Measurements from ENCODE around the gene CCL27.
A peak's percentile ranks its signal among the peaks of the same experiment; 100 is the strongest.

CCL27 gene

DNA sequence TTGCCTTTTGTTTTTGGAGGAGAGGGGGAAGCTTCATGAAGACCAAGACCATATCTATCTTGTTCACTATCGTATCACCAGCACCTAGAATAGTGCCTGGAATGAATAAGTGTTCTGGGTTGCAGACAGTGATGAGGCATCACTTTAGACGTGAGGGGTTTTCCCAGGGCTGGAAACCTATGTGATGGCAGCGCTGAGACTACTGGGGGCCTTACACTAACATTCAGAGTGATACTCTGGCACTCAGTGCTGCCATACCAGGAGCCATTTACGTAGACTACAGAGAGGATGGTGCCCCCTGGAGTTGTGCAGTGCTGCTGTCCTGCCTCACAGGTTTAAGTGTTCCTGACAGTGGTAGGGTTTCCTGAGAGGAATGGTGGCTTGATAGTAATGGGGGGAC is 21.7 kb upstream of the CCL27 start:
- DNase-seq = peak; percentile 17

DNA sequence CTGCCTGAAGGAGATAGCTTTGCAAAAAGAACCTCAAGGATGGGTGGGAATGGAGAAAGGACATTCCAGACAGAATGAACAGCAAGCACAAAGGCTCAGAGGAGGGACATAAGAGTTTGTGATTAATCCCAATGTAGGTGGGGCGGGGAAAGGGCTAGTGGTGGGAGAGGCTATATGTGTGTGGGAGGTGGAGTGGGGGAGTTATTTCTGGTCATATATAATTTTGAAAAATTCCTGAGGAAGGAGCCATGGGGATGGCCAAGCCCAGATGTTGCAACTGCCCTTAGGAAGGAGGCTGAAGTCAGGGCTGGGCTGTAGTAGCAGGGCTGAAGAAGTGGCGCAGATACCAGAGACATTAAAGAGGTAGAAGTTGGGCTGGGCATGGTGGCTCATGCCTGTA is 13.4 kb upstream of the CCL27 start:
- DNase-seq = no peak

DNA sequence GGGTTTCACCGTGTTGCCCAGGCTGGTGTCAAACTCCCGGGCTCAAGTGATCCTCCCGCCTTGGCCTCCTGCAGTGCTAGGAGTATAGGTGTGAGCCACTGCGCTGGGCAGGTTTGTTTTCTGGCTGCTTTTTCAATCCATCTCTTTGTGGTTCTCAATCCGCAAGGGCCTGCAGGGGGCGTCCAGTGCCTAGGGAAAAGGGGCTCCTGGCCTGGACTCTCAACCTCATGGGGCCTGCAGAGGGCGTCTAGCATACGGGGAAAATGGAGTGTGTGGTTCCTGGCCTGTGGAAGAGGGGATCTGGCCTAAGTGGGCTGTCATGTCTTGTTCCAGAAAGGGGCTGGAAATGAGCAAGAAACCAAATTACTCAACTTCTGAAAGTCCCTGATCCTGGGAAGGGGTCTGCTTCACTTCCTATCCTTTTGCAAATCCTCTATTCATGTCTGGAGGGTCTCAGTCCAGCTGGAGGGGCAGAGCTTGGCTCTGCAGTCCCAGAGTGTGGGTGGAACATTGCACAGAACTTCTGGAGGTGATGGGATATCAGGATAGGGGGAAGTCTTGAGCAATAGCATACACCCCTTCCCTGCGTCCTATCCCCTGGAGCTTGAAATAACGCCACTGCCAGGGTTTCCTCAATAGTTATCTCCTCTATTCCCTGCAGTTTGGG is 12.7 kb upstream of the CCL27 start:
- DNase-seq = peak; percentile 23

DNA sequence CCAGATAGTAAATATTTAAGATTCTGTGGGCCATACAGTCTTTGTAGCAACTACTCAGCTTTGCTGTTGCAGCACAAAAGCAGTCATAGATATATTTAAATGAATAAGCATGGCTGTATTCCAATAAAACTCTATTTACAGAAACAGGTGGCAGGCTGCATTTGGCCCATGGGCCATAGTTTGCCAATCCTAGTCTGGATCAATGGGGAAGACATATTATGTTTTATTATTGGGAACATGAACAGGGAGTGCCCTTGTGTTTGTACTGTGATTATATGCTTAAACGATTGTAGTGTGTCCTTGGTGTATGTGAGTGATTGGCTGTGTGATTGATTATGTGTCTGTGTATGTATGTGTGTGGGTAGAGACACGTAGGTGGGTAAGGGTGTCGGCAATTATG is 12.0 kb upstream of the CCL27 start:
- DNase-seq = no peak

DNA sequence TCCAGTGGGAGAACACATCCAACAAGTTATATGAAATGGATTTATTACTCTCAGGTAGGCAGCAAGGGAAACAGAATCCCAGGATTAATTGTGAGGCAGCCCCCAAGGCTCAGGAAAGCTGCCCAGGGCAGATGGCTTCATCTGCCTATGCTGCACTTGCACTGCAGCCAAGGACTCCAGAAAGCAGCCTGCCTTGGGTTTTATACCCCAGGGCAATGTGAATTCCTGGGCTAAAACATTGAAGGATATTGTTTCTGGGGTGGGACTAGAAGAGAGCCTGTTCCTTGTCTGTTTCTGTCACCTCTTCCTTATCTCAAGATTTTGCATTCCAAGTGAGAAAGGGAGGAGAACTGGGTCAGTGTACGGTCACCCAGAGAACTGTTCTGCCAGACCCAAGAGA is 8.8 kb upstream of the CCL27 start:
- no peak for DNase-seq

DNA sequence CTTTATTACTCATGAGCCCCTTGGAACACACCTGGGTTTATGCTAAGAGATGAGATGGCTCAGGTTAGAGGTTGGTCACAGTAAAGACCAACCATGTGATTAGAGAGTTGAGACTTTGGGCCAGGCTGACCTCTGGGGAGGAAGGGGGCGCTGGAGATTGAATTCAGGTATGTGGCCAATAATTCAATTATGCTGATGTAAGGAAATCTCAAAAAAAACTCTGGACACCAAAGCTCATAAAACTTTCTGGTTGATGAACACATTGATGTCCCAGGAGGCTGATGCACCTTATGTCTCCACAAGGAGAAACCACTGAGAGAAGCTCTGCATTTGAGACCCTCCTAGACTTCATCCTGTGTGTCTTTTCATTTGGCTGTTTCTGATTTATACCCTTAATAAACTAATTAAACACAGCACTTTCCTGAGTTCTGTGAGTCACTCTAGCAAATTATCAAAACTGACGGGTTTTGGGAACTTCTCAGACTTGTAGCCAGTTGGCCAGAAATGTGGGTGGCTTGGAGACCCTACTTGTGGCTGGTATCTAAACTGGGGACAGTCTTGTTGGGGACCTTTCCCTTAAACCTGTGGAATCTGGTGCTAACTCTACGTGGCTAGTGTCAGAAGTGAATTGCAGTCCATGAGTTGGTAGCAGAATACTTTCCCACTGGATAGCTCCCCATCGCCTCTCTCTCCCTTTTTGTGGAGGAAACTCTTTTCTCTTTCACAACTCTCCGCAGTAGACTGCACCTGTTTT is 7.5 kb upstream of the CCL27 start:
- DNase-seq = no peak

DNA sequence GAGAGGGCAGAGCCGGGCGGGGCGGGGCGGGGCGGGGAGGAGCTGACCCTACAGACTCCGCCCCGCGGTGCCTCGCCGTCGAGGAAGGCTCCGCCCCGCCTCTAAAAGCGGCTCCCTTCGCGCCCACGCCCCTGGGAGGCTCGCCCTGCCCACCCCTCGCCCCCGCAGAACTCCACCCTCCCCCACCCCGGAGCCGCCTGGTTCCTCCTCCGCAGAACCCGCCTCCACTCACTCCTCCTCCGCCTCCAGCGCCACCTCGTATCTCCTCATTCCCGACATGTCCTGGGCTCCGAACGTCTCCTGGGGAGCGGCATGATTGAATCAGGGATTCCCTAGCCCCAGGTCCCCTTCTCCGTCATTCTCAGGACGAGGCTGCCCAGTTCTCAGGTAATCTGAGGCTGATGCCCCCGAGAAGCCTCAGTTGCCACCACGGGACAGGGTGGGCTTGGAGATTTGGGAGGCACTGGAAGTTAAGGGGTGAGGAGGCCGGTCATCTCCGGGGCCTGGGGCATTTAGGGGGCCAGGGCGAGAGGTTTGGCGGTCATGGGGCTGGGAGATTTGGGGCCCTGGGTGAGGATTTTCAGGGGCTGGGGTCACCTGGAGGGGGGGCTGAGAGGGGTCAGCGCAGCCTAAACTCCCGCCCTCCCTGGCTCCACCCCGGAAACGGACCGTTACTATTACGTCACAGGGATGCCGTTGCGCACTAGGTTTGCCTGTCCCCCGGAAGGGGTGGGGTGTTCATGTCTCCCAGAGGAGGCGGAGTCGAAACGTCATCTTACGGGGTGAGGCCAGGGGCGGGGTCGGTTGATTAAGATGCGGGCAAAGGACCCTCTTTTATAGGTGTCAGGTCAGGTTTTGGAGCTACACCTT is 3.2 kb upstream of the CCL27 start:
- peak; percentile 81 for DNase-seq

DNA sequence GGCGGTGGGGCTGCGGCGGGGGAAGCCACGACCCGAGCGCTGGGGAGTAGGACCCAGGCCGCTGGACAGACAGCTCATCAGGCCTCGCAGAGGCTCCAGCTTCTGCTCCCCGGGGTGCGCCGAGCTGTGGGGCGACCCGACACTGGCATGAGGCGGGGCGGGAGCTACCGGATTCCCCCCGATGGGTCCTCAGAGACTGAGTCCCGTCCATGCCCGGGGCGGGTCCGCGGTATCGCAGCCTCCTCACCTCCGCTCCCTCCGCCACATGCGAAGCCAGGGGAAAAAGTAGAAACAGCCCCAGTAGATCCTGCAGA is 2.6 kb upstream of the CCL27 start:
- no peak for DNase-seq

DNA sequence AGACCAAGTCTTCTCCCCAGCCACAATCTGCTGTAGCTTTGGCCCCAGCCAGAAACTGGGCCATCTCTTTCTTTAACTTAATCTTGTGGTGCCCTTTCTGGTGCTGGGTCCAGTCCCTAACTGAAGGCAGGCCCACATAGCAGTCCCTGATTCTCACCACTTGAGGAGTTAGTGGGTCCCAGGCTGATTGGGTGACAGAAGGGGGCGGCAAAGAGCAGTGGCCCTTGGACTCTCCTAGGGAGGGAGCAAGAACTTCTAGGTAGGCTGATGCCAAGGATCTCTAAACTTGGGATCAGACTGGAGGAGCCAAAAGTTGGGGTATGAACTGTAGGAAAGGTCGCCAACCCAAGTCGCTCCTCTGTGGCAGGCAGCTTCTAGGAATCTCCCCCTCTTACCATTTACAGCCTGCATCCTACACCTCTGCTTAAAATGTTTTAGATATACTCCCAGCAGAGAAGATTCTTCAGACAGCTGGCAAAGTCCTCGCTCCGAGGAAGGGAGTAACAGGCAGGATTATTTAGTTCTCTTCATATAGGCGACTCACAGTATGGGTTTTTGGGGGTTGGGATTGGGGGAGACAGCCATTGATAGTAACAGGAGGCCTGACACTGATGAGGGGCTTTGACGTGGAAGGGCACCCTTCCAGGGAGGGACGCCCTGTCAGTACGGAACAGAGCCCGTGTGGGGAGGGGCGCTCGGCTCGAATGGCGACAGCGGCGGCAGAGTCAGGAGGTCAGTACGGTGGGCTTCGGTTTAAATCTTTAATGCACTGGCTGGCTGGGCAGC is 2.0 kb upstream of the CCL27 start:
- peak; percentile 56 for DNase-seq

DNA sequence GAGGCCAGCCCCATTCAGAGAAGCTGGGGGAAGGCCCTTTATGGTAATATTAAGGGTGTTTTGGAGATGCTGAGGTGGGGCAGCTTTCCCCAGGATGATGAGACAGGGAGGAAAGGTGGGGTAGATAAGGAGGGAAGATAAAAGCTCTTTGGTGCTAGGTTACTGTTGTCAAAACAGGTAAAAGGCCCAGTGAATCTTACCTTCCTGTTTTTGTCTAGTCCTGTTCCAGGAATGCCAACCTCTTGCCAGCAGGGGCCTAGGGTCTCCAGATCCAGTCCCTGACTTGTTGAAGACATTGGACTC is 797 bp upstream of the CCL27 start:
- no peak for DNase-seq

DNA sequence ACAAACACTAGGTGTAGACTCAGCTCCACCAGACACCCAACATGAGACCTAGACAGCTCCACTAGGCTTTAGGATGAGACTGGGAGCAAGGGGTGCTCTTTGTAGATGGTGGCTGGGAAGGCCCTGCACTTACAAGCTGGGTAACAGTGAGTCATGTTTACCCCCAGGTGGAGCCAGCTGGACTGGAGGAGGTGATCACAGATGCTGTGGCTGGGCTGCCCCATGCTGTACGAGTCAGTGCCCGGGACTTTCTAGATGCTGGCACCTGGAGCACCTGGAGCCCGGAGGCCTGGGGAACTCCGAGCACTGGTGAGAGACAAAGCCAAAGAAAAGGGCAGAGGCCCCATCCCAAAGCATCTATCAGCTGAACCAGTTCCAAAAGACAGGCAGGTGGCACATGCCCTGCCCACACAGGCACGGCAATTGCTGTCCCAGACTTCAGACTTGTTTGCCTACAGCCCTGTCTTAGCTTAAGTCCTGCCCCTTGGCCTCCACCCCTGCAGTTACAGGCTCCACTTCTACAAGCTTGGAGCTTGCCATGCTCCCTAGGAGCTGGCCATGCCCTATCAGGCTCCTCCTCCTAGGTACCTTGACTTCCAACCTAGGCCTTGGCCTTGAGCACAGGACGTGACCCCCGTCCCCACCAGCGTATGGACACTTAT is 2.7 kb downstream of the CCL27 start:
- no peak for DNase-seq

DNA sequence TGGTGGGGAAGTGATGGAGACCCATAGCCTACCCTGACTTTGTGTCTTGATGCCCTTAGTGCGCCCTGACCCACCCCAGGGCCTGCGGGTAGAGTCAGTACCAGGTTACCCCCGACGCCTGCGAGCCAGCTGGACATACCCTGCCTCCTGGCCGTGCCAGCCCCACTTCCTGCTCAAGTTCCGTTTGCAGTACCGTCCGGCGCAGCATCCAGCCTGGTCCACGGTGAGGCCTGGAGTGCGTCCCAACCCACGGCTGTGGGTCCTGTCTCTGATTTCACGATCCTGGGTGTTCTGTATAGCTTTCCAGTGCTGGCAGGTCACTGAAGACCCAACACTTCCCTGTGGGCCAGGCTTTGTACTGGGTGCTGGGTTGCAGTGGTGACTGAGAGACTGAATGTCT is 4.0 kb downstream of the CCL27 start:
- DNase-seq = no peak

DNA sequence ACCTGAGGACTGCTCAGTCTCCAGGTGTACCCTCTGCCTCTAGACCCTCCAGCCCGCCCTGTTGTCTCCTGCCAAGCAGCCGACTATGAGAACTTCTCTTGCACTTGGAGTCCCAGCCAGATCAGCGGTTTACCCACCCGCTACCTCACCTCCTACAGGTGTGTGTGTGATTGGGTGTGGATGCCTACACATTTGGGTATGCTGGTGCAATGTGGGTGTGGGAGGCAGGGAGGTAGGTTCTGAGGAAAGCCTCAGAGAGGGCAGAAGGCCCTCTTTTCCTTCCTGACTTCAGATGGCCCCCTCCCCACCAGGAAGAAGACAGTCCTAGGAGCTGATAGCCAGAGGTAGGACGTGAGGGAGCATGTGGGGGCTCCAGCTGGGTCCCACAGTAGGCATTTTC is 5.5 kb downstream of the CCL27 start:
- no peak for DNase-seq

DNA sequence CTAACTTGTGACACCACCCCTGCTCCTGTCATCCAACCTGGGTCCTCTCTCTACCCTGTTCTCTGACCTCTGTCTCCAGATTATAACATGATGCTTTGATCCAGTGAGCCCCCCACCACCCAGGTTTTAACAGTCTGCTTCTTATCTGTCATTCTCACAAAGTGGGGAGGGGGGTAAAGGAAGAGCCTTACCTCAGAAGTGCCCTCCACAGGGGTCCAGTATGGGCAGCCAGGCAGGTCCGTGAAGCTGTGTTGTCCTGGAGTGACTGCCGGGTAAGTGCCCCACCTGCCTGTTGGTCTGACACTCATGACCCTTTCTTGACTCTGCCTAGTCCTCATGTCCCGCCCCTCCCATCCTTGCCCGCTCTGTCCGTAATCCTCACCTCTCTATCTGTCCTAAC is 7.1 kb downstream of the CCL27 start:
- no peak for DNase-seq

DNA sequence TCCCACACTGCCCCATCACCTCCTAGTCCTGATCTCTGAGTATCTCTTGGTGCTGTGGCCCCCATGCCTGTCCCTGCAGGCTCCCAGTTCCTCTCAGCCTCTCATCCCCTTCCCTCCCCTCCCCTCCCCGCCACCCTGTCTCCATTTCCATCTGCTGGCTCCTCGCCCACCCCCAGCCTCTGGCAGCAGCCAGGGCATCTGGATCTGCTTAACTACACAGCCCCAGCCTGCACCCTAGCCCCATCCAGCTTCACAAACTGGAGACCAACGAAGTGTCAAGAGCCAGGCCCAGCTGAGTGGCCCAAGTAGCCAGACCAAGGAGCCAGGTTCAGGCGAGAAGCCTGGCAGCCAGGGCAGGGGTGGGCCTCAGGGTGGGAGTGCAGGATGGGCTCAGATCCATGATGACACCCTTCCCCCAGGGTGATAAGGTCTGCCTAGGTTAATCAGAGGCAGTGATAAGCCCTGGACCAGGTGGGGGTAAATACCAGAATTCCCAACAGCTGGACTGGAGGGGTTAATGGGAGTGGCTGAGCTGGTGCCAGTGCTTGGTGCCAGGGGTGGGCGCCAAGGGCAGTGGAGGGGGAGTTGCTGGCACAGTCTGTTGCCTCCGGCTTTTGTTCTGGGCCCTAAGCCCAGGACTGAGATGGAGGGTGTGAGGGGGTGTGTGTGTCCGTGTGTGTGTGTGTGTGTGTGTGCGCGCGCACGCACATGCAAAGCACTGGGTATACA is 8.0 kb downstream of the CCL27 start:
- no peak for DNase-seq

DNA sequence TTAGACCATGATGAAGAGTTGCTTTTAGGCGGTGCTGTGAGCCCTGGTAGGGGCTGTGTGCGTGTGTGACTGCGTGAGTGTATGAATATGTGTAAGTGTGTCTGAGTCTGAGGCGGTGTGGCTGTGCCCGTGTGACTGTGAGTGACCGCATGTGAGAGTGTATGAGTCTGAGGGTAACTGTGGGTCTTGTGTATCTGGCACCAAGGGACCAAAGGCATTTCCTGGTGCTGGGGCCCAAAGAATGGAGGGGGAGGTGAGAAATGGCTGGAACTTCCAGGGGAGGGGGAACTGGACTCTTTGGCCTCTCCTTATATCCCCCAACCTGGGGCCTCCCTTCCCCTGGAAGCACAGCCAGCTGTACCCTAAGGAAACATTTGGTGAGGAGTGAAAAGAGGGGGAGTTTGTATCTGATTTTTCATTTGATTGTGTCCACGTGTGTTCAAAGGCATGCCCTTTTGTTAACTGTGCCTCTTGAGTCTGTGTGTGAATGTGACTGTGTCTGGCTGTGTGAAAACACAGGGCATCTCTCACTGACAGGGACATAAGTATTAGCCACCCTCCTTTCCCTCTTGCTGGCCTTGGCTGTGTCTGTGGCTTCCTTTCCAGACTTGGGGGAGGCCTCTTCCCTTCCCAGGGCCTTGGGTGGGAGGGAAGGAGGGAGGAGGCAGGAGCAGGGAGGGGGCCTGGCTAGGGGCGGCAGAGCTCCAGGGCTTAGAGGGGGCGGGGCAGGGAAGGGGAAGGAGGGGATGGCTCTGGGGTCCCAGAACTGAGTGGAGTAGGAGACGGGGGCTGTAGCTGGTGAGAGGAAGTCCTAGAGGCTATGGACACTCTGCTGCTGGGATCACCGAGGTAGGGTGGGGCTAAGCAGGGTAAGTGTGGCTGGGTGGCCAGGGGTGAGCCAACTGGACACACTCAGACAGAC is 9.0 kb downstream of the CCL27 start:
- DNase-seq = no peak

DNA sequence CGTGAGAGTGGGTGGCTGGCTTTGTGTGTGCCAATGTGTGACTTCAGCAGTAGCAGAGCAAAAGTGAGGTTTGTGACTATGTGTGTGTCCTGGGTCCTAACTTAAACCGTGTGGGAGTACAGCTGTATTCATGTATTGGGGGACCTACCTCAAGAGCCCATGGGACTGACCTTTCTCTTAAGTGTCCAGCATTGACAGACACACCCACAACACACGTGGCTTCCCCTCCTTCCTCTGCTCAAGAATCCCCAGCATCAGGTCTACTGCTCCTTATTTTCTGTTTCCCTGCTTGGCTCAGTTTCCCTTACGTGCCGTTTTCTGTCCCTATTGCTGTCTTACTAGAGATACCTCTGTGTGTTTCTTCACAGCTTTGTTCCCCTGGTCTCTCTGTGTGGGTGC is 9.9 kb downstream of the CCL27 start:
- DNase-seq = no peak

DNA sequence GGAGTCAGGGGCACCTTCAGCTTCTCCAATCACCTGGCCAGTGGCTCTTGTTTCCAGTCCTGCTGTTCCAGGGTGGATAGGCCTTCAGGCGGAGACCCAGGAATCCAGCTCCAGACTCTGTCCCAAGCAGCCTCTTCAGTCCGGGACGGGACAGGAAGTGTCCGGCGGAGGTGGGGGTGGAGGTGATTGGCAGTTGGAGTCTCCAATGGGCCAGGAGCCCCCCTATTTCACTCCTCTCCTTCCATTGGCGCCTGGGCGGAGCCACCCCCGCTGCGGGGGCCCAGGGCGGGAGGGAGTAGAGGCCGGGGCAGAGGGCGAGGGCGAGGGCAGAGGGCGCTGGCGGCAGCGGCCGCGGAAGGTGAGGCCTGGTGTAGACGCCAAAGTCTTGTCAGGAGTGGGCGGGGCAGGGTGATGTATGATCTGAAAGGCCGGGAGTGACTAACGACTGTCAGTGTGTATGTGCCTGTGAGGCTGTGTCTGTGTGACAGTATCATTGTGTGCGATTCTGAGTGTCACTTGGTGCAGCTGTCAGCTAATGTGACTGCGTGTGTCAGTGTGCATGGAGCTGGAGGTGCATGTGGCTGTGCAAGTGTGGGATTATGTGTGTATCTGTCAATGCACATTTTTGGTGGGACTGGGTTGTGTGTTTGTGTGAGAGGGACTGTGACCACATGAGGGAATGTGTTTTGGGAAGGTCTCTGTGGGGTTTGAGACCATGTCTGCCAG is 10.4 kb downstream of the CCL27 start, which contains the start of gene IL11RA:
TSS of gene IL11RA (plus strand) at position 310 of the 726 bp plus-strand sequence. CDS start 3,033 bp downstream, outside the sequence.
- DNase-seq = peak; percentile 58

DNA sequence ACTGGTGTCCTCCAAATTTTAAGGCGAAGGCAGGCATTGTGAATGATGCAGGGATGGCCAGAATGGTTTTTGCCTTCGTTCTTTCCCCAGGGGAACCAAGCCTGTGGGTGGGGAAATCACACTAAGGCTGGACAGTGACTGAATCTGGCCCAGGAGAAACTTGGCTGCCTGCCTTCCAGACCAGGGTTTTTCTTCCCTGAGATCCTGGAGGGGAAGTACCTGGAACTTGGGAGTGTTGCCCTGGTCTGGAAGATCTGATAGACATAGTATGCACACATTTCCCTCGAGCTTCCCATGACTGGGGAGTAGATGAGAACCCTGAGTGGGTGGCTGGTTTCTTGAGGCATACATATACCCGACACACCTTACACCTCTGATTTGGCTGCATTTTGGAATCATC is 11.1 kb downstream of the CCL27 start:
- DNase-seq = no peak

DNA sequence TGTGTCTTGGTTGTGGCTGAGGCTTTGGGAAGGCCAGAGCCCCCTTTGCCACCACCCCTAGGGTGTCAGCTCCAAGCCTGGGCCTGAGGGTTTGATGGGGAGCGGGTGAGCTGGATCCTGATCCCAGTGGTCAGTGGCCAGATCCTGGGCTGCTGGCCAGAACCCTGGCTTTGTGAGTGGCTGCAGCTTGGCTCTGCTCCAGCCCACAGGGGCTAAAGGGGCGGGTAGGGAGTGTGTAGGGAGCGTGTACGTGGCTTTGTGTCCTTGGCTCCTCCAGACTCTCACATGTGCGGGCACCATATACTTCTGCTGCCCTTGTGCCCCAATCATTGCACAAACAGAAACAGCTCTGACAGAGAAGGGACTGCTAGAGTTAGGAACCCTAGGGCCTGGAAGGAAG is 11.6 kb downstream of the CCL27 start:
- DNase-seq = no peak

Measured in stimulated activated naive CD4-positive, alpha-beta T cell treated with Interleukin-2 at 50 U/mL for 16 hours (primary cell).